Daoy (cell line): ENCODE data around the gene LHX8. TPM values are rescaled to one million over a fixed set of nuclear protein-coding genes. Genes with fewer than 3 reads are reported as not detected.
A peak's percentile ranks its signal among the peaks of the same experiment; 100 is the strongest.

ENCODE experiments used
- DNase-seq: peaks from one replicate; pipeline ENCODE4 v3.0.0-alpha.2; 2015; ENCODE audit warnings: low read depth
- total RNA-seq: library from RNA; depleted of rRNA; stranded (reverse); fragments of >200 nt; shearing (Covaris generic); gene quantifications from 2 replicates; pipeline ENCODE4 v1.2.3, GENCODE V29; 2014

The LHX8 gene
- total RNA-seq, 1 experiment from 2014 or later, result 0.46 TPM

DNA sequence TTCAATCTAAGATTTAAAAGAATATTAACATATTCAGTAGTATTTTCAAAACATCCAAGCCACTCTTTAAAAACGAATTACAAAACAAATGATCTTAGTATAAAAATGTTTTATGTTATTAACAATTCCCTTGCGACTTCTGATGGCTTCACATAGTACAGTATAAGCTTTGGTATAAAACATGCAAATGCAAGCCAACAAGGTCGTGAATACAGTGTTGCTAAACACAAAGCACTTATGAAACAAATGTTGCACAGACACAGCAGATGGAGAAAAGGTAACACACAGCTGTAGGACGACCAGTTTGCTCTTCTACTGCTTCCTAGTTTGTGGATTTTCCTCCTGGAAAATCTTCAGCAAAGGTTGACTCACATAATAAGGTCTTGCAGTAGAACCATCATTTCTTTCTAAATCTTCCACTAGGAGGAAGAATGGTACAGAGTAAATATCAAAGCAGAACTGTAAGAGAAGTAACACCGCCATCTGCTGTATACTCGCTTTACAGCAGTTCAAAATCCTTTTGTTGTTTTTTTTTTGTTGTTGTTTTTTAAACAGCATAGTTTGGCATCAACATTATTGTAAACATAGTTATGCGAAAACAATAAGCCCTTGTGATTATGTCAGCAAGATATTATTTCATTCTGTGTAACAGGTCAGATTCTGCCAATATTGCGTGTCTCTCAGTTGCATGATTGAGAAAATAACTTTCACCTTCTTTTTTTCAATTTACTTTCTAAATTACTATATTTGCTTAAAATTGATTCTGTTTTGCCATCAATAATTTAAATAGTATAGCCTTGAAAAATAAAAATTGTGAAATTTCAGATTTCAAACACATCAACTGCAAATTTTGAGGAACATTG, 69.5 kb downstream of the LHX8 start:
- DNase-seq, result peak; percentile 3

DNA sequence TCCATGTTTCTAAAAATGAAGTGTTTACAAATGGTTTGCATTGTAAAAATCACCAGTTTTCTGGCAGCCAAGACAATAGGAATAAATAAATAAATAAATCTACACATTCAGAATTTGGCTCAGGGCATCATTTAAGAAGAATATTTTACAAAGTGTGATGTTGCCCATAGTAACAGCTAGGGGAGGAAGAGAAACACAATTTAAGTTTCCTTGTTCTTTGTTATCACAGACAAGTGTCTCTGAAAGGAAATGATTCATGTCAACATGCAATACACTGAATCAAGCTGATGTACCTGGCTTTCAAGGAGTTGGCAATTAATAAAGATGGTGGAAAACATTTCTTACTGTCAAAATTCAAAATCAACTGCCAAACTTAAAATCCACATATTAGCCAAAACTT, 74.7 kb downstream of the LHX8 start:
- no peak for DNase-seq
